ENCODE data around the gene MAD1L1. TPM values are rescaled to one million over a fixed set of nuclear protein-coding genes. Genes with fewer than 3 reads are reported as not detected.

MAD1L1 gene
- total and polyA plus RNA-seq, 2 of the 13 experiments (the other 11 are each of a cell fraction or from before 2014, with no cell fraction given), result 17.4 to 64.7 TPM

DNA sequence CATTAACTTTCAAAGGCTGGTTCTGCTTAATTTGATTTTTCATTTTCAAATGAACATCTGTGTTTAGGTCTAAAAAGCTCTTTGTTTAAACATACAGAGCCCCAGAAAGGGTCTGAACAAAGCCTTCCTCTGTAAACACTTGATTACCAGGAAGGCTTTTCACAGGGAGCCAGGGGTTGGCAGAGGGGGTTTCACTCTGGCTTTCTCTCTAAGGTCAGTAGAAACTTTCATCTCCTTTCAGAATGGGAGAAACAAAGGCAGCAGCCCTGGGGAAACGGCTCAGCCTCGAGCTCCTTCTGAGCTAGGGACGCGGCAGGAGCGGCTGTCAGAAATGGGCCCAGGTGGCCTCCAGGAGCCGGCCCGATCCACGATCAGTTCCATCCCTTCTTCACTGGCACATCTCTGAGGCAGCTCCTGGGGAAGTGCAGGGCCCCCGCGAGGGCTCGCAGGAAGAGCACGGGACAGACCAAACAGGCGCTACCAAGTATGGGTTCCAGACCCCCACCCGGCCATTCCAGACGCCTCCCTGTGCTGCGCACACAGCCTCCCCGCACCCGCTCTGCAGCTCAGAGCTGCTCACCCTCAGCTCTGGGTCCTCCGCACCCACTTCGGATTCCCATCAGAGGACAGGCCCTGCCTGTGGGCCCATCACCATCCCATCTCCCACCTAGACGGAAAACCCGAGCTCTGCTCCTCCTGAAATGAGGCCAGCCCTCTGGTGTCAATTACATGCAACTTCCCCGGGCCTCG lies 124.1 kb downstream of the MAD1L1 start:
- no peak overlapping the region for H3K4me3 ChIP-seq (replicated peaks in 1 of 3; ENCODE audit: insufficient read depth in 1 of 3, low read depth in 2 of 3, low read length in 3 of 3)
- ChIA-PET POLR2A (no interaction called here), CTCF (ENCODE audit: low intra/inter-chr PET ratio, low total read pairs) (no interaction called here)
- H3K9ac ChIP-seq (ENCODE audit: insufficient read depth, low read depth, low read length), result no peak overlapping the region
- FAIRE-seq (no peak), ATAC-seq (no peak), DNase-seq (ENCODE audit: low spot score) (no peak)
- no peak for TF ChIP-seq EHMT2 (IDR thresholded peaks at IDR 0.05; ENCODE audit: borderline replicate concordance, low read depth, low read length)
- TF ChIP-seq, protein P1, sequence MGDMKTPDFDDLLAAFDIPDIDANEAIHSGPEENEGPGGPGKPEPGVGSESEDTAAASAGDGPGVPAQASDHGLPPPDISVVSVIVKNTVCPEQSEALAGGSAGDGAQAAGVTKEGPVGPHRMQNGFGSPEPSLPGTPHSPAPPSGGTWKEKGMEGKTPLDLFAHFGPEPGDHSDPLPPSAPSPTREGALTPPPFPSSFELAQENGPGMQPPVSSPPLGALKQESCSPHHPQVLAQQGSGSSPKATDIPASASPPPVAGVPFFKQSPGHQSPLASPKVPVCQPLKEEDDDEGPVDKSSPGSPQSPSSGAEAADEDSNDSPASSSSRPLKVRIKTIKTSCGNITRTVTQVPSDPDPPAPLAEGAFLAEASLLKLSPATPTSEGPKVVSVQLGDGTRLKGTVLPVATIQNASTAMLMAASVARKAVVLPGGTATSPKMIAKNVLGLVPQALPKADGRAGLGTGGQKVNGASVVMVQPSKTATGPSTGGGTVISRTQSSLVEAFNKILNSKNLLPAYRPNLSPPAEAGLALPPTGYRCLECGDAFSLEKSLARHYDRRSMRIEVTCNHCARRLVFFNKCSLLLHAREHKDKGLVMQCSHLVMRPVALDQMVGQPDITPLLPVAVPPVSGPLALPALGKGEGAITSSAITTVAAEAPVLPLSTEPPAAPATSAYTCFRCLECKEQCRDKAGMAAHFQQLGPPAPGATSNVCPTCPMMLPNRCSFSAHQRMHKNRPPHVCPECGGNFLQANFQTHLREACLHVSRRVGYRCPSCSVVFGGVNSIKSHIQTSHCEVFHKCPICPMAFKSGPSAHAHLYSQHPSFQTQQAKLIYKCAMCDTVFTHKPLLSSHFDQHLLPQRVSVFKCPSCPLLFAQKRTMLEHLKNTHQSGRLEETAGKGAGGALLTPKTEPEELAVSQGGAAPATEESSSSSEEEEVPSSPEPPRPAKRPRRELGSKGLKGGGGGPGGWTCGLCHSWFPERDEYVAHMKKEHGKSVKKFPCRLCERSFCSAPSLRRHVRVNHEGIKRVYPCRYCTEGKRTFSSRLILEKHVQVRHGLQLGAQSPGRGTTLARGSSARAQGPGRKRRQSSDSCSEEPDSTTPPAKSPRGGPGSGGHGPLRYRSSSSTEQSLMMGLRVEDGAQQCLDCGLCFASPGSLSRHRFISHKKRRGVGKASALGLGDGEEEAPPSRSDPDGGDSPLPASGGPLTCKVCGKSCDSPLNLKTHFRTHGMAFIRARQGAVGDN (CRISPR knock-in tag; IDR thresholded peaks at IDR 0.05), result peak; percentile 10; the same call in 1 of the 2 replicates
- no peak for TF ChIP-seq CBX5 (CRISPR knock-in tag; IDR thresholded peaks at IDR 0.05; ENCODE audit: borderline replicate concordance)
- TF ChIP-seq, protein P2, sequence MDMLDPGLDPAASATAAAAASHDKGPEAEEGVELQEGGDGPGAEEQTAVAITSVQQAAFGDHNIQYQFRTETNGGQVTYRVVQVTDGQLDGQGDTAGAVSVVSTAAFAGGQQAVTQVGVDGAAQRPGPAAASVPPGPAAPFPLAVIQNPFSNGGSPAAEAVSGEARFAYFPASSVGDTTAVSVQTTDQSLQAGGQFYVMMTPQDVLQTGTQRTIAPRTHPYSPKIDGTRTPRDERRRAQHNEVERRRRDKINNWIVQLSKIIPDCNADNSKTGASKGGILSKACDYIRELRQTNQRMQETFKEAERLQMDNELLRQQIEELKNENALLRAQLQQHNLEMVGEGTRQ (IDR thresholded peaks at IDR 0.05; ENCODE audit: low read depth, low read length), result no peak
- TF ChIP-seq, protein P2 (CRISPR knock-in tag; IDR thresholded peaks at IDR 0.05; ENCODE audit: borderline replicate concordance), result no peak
- no peak for TF ChIP-seq SOX13 (IDR thresholded peaks at IDR 0.05)
- TF ChIP-seq SOX13 (CRISPR knock-in tag; conservative IDR thresholded peaks at IDR 0.05 in 1 of 2, IDR thresholded peaks at IDR 0.05 in 1 of 2), result 0 out of 4 replicates have a peak, but pooled peaks of 1 of the 2 experiments have one; percentile 24
- peak; percentile 56 for TF ChIP-seq ZBTB38 (CRISPR knock-in tag; IDR thresholded peaks at IDR 0.05)
- peaks cover 6% of the 10 kb centered on the region for H3K79me2 ChIP-seq (ENCODE audit: insufficient read depth, low read length)
- in situ Hi-C loops (cut with HindIII; ENCODE audit: extremely low pct_ligation_motif_present, low pct_unique_long_range_greater_than_20kb) (no loop called here), intact Hi-C loops (cut with micrococcal nuclease; ENCODE audit: unreplicated experiment) (loop anchor here (5.0 to 10.0 kb wide), 2 partner anchors 46 to 89 kb away; no protein-coding TSS in a partner anchor)
- no peaks in the 10 kb centered on the region for H3K27me3 ChIP-seq (ENCODE audit: control insufficient read depth in 1 of 2, insufficient read depth in 2 of 2, low read length in 2 of 2)
- H3K4me2 ChIP-seq (ENCODE audit: low read depth, low read length), result no peak overlapping the region
- no peaks in the 10 kb centered on the region for H4K20me1 ChIP-seq (ENCODE audit: insufficient read depth, low read length)
- peaks cover 59% of the 10 kb centered on the region for H3K4me1 ChIP-seq (ENCODE audit: insufficient read depth, low read length)
- no TSS peak for BruUV-seq (replicated peaks)
- no peak overlapping the region for H2AFZ ChIP-seq (ENCODE audit: low read length)
- H3K36me3 ChIP-seq (replicated peaks in 1 of 2; ENCODE audit: control insufficient read depth in 1 of 2, insufficient read depth in 2 of 2, low read length in 2 of 2), result peaks cover 1 to 4% of the 10 kb centered on the region in 2 experiments; a peak in 3 of 5 replicates
- WGBS (ENCODE audit: low lambda C conversion rate), result 92% methylated on average over 12 of the region's 24 CpGs
- H3K9me3 ChIP-seq (ENCODE audit: low read length), result no peaks in the 10 kb centered on the region
- H3K27ac ChIP-seq (ENCODE audit: extremely low read length, insufficient read depth, low read length), result peak overlapping the region; percentile 30

All from HepG2 (cell line).